HG03280 (cell line): ENCODE results near the gene DEFB112.

Source experiments
- ATAC-seq: cut with Tn5 transposase; IDR thresholded peaks from one replicate; pipeline ENCODE4 v1.9.1; 2021; ENCODE audit warnings: mild to moderate bottlenecking, moderate library complexity; ENCODE audit not compliant: unreplicated experiment

DEFB112 gene

GRCh38 chr6:50049829-50050228 lies at the start of gene DEFB112:
DEFB112 (minus strand) TSS chr6:50049929; CDS start chr6:50049869, 60 bp downstream.
- ATAC-seq = no peak

GRCh38 chr6:50098641-50098993 lies 48.9 kb upstream of the DEFB112 start:
- no peak for ATAC-seq

GRCh38 chr6:50097966-50098640 lies 48.4 kb upstream of the DEFB112 start:
- ATAC-seq = no peak

DNA sequence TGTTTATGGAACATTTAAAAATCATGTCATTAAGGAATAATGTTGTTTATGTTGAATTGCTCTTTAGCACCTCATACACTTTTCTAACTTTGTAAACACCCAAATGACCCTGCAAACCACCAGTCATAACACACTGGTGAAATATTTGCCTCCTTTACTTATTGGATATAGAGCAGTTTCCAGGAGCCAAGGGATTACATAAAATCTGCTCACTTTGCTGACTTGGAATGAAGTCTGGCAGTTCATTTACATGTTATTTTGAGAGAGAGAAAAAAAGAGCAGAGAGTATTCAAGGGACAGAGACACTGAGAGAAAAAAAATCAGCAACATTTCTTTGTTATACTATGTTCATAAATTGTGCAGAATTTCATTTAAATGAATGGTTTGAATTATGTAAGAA lies 46.6 kb upstream of the DEFB112 start:
- ATAC-seq = no peak

DNA sequence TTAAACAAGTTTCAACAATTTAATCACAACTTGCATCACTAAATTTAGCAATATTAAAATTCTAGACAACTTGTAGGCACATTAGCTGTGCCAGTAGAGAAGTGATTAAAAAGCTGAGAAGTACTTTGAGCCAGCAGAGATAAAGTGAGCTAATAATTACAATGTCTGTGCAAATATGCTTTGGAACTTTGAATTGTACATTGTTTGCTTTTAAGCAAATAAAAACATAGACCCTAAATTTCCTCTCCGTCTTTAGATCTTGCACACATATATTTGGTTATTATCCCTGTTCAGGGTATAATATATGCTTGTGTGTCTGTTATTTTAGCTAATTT lies 44.2 kb upstream of the DEFB112 start:
- ATAC-seq = no peak

GRCh38 chr6:50093116-50093937 lies 43.6 kb upstream of the DEFB112 start:
- ATAC-seq = no peak

- ATAC-seq = no peak
These were observed 41.9 kb upstream of the DEFB112 start for GRCh38 chr6:50091641-50092040.

DNA sequence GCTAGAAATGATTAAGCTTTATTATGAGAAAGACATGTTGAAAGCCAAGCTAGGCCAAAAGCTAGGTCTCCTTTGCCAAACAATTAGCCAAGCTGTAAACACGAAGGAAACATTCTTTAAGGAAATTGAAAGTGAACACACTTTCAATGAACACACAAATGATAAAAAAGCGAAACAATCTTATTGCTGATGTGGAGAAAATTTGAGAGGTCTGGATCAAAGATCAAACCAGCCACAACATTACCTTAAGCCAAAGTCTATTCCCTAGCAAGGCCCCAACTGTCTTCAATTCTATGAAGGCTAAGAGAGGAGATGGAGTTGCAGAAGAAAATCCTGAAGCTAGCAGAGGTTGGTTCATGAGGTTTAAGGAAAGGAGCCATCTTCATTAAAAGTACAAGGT lies 40.2 kb upstream of the DEFB112 start:
- no peak for ATAC-seq

- ATAC-seq = no peak
These were observed 37.7 kb upstream of the DEFB112 start for GRCh38 chr6:50087231-50087954.

GRCh38 chr6:50077385-50077784 lies 27.7 kb upstream of the DEFB112 start:
- no peak for ATAC-seq

GRCh38 chr6:50076431-50076830 lies 26.7 kb upstream of the DEFB112 start:
- no peak for ATAC-seq

DNA sequence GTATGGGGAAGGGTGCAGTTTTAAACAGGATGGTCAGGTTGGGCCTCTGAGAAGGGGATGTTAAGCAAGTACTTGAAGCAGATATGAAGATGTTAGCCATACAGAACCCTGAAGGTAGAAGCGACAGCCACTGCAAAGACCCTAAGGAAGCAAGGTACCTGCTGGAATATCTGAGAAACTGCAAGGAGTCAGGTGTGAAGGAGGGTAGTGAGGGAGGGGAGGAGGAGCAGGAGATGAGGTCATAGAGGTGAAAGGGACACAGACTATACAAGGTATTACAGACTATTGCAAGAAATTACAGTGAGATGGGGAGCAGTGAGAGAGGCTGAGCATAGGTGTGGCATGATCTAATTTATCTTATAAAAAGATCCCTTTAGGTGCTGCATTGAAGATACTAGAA lies 22.2 kb upstream of the DEFB112 start:
- no peak for ATAC-seq

DNA sequence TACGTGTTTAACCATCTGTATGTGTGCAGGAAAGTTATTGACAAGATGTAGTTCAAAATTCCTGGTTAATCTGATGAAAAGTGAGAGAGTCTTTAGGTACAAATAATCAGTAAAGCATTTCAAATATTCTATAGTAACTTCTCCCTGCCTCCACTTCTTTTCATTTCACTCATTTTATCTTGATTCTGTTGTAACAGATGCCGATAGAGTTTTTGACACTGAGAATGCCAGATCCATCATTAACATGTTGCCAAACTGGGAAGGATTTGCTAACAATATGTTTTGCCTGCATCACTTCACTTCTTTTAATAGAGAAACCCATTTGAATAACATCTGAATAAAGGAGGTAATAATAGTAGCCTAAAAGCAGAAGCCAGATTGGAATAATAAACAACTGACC lies 20.4 kb upstream of the DEFB112 start:
- ATAC-seq = no peak

DNA sequence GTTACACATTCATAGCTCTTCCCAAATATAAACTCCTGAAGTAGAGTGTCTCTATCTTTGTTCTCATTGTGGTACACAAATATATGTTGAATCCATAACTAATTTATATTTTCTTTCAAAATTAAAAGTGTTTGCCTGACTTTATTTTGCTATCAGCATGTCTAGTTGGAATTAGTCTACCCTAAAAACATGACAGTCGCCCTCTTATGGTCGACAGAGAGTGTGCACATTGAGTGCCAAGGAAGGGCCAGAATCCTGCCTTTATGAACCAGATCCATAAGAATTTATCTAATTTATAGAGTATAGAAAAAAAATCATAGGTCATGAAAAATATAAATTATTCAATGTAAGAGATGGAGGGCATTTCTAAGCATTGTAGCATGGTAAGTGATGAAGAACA lies 12.3 kb upstream of the DEFB112 start:
- ATAC-seq = no peak

DNA sequence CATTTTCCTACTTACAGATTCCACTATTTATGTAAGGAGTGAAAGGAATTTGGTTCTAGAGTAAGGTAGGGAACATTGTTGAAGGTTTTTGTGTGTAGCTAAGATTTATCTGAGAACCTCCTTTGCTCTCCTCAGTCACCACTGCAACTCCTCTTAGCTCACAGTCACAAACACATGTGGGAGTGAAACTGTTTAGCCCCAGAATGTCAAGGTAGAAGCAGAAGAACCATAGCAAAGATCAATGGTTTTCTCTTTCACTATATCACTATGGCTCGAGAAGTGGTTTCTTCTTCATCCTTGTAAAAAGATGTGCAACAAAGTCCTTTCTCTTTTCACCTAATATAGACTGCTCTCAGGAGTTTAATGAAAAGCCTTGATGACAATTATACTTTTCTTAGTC lies 6.5 kb upstream of the DEFB112 start:
- ATAC-seq = peak; percentile 92

DNA sequence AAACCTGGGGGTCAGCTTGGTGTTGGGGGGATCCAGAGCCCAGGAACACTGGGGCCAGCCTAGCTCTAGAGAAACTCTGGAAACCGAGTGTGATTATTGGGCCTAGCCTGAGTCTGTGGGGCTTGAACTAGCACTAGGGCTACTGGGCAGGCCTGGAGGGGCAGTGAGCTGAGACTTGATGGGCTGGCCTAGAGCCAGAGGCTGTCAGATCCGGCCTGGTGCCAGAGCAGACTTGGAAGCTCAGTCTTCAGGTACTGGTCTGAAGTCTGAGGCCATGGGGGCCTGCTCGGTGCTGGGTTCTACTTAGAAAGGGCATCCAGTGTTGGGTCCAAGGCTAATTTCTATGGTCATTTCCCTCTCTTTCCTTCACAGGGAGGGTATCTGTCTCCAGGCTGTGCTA lies 2.7 kb downstream of the DEFB112 start:
- no peak for ATAC-seq

GRCh38 chr6:50030777-50031562 lies 18.8 kb downstream of the DEFB112 start:
- ATAC-seq = peak; percentile 70

GRCh38 chr6:50030350-50030749 lies 19.4 kb downstream of the DEFB112 start:
- peak; percentile 21 for ATAC-seq

DNA sequence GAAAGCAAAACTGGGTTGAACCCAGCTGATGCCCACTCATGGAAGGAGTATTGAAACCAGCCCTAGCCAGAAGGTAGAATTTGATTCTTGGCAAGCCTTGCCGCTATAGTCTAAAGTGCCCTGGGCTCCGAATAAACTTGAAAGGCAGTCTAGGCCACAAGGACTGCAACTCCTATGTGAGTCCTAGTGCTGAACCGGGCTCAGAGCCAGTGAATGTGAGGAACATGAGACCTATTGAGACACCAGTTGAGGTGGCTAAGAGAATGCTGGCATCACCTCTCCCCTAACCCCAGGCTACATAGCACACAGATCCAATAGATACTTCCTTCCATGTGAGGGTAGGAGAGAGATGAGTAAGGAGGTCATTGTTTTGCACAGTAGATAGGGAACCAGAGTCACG lies 24.5 kb downstream of the DEFB112 start:
- ATAC-seq = no peak

GRCh38 chr6:50021894-50022293 lies 27.8 kb downstream of the DEFB112 start, which contains the start of gene DEFB110:
DEFB110 (minus strand) TSS chr6:50021994; CDS start chr6:50021935, 59 bp downstream.
- no peak for ATAC-seq

DNA sequence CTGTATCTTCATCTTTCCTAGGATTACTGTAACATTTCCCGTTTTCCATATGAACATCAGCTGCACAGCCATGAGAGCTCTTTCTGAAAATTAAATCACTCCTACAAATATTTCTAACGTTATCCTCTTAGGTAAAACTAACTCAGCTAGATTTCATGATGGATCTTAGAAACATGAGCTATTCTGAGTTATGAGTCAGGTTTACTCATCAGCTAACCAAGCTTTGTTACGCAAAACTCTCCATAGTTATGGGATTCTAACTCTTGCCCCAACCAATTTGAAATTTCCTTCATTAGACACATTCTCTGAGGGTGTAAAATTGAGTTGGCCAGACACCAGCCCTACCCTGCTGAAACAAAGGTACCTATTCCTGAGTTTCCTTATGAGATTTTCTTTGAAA lies 41.9 kb downstream of the DEFB112 start:
- no peak for ATAC-seq
